ENCODE data around the gene GEMIN7.

The GEMIN7 gene

DNA sequence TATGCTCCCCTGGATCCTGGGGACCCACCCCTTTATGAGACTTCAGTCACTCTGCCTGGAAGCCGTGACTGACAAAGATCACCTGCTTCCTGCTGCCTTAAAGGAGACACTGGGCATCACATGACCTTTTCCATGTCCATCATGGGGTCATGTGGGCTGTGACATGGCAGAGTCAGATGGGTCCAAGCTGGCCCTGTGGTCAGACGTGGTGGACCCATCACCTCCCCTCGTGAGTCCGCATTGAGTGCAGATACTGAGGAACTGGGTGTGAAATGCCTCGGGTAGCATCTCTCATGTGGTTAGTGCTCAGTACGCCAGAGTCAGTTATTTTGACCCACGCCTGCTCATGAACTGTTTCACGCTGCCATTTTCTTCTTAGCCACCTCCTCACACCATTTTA lies 54.6 kb downstream of the GEMIN7 start:
- no peak for DNase-seq

DNA sequence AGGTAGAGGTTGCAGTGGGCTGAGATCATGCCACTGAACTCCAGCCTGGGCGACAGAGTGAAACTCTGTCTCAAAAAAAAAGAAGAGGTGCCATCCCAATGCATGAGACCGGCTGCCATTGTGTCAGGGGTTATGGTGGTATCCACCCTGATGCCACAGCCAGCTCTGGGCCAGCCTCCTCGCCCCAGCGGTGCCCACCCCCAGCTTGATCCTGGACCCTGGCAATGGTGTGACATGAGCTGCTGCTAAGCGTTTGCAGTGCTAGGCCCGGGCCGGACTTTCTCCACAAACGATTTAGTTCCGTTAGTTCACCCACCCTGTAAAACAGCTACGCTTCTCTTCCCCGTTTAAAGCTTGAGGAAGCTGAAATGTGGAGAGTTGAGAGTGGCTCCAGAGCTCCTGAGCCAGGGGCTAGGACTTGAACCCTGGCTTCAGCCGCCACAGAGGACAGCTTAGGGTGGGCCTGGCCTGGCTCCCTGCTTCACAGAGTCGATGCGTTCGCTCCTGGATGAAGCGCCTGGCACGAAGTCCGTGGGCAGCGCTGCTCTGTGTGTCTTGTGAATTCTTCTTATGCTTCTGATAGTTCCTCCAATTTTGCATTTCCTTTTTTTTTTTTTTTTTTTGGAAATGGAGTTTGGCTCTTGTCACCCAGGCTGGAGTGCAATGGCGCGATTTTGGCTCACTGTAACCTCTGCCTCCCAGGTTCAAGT lies 56.3 kb downstream of the GEMIN7 start:
- DNase-seq, result no peak

DNA sequence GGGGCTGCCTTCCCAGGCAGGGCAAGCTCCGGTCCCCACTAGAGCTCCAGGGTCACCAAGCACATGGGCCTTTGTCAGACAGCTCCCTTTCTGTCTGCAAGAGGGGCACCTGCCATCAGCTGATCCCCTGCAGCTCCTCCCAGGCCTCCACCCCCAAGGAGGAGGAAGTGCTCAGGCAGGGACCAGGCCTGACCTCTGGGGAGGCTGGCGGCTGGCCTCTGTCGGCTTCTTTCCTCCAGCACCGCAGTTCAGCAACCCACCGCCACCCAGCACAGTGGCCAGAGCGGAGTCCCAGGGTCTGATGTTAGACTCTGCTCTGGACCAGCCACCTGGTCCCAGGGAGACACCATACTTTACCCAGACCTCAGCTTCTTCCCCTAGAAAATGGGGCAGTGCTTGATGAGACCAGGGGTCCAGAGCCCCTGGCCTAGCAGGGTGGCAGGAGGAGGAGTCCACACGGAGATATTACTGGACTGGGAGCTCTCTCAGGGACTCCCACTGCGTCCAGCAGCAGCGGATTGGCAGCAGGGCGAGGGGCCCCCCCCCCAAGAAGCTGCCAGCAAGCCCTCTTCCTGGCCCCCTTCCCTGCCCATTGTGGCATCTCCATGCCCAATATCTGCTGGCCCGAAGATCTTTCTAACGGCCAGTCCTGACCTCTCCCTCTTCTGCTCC lies 57.6 kb downstream of the GEMIN7 start:
- no peak for DNase-seq

DNA sequence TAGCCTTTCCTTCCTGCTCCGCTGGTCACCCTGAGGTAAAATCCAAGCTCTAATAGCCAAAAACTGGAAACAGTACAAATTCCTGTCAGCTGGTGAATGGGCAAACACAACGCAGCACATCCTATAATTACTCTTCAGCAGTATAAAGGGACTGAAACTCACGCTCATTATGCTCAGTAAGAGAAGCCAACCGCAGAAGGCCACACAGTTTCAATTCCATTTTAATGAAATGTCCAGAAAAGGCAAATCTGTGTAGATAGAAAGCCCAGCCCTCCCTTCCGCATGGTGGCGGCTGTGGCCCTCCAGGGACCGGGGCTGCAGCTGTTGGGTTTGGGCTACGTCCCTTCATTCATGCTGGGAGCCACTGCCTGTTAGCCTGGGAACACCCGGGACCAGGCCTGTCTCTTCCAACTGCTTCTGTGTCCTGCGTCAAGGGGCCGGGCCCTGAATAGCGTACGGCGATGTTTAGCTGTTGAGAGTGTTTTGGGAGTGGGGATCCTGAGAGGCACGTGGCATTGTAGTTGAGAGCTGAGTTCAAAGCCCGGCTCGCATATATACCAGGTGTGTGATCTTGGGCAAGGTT lies 58.2 kb downstream of the GEMIN7 start:
- DNase-seq, result no peak

DNA sequence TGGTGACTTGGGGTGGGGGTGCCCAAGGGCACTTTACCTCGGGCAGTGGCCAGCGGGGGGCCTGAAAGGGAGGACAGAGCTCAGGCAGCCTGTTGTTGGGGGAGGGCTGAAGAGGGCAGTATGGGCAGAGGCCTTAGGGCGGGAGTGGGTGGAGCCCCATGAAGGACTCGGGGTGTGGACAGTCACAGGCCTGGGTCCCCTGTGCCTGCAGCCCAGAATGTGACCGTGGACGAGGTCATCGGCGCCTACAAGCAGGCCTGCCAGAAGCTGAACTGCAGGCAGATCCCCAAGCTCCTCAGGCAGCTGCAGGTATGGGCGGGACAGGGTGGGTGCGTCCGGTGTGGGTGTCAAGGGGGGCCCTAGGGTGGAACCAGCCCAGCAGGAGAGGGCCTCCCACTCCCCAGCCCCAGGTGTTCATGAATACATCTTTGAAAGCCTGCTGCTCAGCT lies 59.3 kb downstream of the GEMIN7 start:
- no peak for DNase-seq

DNA sequence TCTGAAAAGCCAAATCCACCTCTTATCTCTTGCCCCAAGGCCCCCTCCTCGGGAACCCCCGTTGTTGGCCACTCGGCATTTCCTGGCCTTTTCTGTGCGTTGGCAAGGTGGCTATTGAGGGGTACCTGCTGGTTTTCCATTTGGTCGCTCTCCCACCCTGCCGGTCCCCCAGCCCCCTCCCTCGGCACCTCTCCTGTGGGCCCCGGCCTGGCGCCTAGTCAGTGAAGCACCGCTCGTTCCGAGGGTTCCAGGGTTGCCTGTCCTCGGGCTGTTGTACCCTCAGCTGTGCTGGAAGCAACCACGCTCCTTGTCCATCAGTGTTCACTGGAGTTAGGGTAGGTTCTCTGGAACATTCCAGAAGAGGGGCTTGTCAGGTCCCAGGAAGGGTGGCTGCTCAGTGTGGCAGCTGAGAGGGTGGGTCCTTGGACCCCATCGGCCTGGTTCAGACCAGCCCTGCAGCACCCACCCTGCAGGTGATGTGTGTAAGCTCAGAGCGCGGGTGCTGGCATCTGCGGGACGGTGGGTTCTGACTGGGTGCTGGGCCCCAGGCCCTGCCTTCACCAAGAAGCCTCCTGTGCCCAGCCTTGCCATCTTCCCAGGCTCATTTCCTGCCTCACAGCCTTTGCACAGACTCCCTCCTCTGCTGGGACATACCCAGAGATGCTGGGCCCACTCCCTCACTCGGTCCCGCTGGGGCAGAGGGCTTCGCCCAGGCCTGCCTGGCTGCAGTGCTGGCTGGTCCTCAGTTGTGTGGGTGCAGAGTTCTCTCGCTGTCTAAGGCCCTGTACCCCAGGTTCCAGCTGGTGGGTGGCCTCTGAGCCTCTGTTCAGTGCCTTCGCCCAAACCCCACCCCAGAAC lies 60.5 kb downstream of the GEMIN7 start:
- no peak for DNase-seq

DNA sequence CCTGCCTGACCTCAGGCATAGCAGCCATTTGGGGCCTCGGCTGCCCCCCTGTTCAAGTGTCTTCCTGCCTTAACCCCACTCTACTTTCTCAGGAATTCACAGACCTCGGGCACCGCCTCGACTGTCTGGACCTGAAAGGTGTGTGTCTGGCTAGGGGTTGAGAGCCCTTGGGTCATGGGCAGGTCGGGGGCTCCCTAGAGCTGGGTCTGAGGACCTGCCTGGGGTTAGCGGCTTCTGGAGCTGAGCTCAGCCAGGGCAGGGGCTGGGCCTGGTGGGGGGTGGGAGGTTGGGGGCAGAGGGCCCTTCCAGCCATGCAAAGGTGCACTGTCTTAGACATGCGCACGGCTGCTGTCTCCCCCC lies 61.1 kb downstream of the GEMIN7 start:
- no peak for DNase-seq

DNA sequence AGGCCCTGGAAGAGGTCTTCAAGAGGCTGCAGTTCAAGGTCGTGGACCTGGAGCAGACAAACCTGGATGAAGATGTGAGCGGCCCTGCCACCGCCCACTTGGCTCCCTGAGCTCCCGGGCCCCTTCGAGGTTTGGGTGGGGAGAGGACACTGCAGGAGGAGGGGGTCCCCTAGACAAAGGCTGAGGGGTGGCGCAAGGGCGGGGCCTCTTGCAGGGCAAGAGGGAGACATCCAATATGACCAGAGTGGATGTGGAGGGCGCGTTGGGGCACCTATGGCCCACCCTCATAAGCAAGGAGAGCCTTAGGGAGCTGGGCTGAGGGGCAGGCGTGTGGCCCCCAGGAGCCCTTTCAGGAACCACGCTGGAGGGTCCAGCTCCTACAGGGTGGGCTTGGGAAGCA lies 61.5 kb downstream of the GEMIN7 start:
- DNase-seq, result no peak

All from activated effector memory CD4-positive, alpha-beta T cell treated with Interleukin-2 at 50 U/mL for 16 hours (primary cell).